ENCODE measurements around the gene MUC5AC. TPM values are rescaled to one million over a fixed set of nuclear protein-coding genes. Genes with fewer than 3 reads are reported as not detected.

Gene MUC5AC
- total and polyA plus RNA-seq, 4 donors, result not detected

DNA sequence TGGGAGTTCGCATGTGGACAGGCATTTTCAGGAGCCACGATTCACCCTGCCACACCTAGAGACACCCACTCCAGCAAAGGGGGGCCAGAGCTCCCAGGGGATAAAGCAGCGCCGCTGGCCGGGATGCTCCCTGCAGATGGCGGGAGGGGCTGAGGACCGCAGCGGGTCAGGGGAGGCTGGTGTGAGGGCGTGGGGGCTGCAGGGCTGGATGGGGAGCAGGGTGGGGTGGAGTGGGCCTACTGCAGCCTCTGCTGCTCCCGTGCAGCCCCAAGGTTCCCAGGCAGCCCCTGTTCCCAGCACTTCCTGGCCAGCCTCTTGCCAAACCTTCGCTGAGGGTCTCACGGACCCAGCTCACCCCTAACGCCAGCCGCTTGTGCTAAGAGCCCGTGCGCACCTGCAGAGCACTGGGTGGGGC lies 78.2 kb downstream of the MUC5AC start:
- no peaks in the 10 kb centered on the region for H3K36me3 ChIP-seq (ENCODE audit: control insufficient read depth in 4 of 4, insufficient read depth in 3 of 4, low read depth in 1 of 4, low read length in 3 of 4)
- no peaks in the 10 kb centered on the region for H3K4me1 ChIP-seq (ENCODE audit: control insufficient read depth in 4 of 4, insufficient read depth in 4 of 4, low read length in 3 of 4)
- H3K27ac ChIP-seq (ENCODE audit: low read depth in 1 of 2, low read length in 2 of 2), result no peak overlapping the region
- no peak overlapping the region for H3K9ac ChIP-seq (ENCODE audit: low read depth in 1 of 2, low read length in 2 of 2)
- WGBS, result 83% methylated on average over 16 of the region's 16 CpGs
- no peaks in the 10 kb centered on the region for H3K9me3 ChIP-seq (ENCODE audit: control insufficient read depth in 4 of 4, low read length in 3 of 4)
- no peak overlapping the region for H3K4me3 ChIP-seq (ENCODE audit: low read depth in 1 of 3, low read length in 3 of 3)
- no peak for DNase-seq (ENCODE audit: low spot score)
- no peaks in the 10 kb centered on the region for H3K27me3 ChIP-seq (ENCODE audit: control insufficient read depth in 4 of 4, insufficient read depth in 4 of 4, low read length in 3 of 4)
- TF ChIP-seq RXRA (IDR thresholded peaks at IDR 0.05), result no peak
- TF ChIP-seq, protein P1, sequence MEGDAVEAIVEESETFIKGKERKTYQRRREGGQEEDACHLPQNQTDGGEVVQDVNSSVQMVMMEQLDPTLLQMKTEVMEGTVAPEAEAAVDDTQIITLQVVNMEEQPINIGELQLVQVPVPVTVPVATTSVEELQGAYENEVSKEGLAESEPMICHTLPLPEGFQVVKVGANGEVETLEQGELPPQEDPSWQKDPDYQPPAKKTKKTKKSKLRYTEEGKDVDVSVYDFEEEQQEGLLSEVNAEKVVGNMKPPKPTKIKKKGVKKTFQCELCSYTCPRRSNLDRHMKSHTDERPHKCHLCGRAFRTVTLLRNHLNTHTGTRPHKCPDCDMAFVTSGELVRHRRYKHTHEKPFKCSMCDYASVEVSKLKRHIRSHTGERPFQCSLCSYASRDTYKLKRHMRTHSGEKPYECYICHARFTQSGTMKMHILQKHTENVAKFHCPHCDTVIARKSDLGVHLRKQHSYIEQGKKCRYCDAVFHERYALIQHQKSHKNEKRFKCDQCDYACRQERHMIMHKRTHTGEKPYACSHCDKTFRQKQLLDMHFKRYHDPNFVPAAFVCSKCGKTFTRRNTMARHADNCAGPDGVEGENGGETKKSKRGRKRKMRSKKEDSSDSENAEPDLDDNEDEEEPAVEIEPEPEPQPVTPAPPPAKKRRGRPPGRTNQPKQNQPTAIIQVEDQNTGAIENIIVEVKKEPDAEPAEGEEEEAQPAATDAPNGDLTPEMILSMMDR (IDR thresholded peaks at IDR 0.05; ENCODE audit: low read depth, low read length, missing input control), result no peak
- TF ChIP-seq, protein P2, sequence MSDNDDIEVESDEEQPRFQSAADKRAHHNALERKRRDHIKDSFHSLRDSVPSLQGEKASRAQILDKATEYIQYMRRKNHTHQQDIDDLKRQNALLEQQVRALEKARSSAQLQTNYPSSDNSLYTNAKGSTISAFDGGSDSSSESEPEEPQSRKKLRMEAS (IDR thresholded peaks at IDR 0.05), result no peak
- no peak for TF ChIP-seq NR2F2 (IDR thresholded peaks at IDR 0.05)

DNA sequence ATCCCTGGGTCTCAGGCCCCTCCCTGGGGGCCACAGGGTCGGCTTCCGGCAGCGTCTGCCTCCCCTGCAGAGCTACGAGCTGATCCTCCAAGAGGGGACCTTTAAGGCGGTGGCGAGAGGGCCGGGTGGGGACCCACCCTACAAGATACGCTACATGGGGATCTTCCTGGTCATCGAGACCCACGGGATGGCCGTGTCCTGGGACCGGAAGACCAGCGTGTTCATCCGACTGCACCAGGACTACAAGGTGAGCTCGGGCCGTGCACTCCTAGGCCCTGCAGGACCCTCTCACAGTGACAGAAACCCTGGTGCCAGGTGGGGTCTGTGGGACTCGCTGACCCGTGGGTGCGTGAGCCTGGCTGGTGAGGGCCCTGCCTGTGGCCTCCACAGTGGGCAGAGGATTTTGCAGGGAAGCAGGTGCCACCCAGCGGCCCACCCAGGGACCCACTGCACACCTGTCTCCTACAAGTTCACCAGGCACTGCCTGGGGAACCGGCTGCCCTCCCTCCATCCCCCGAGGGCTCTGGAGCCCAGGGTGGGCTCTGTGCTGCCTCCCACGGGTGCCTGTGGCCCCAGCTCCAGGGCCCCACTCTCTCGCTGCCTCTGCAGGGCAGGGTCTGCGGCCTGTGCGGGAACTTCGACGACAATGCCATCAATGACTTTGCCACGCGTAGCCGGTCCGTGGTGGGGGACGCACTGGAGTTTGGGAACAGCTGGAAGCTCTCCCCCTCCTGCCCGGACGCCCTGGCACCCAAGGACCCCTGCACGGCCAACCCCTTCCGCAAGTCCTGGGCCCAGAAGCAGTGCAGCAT lies 78.8 kb downstream of the MUC5AC start:
- Histone ChIP-seq H3K9ac (ENCODE audit: low read depth in 1 of 2, low read length in 2 of 2) (no peak overlapping the region), H3K4me3 (ENCODE audit: low read depth in 1 of 3, low read length in 3 of 3) (no peak overlapping the region), H3K9me3 (ENCODE audit: control insufficient read depth in 4 of 4, low read length in 3 of 4) (no peaks in the 10 kb centered on the region), H3K4me1 (ENCODE audit: control insufficient read depth in 4 of 4, insufficient read depth in 4 of 4, low read length in 3 of 4) (no peaks in the 10 kb centered on the region), H3K36me3 (ENCODE audit: control insufficient read depth in 4 of 4, insufficient read depth in 3 of 4, low read depth in 1 of 4, low read length in 3 of 4) (no peaks in the 10 kb centered on the region), H3K27me3 (ENCODE audit: control insufficient read depth in 4 of 4, insufficient read depth in 4 of 4, low read length in 3 of 4) (no peaks in the 10 kb centered on the region), H3K27ac (ENCODE audit: low read depth in 1 of 2, low read length in 2 of 2) (no peak overlapping the region)
- TF ChIP-seq, protein P1 (IDR thresholded peaks at IDR 0.05; ENCODE audit: low read depth, low read length, missing input control), result no peak
- TF ChIP-seq EGR1 (IDR thresholded peaks at IDR 0.05; ENCODE audit: low read depth in 2 of 2), result no peak
- TF ChIP-seq HNF4G (IDR thresholded peaks at IDR 0.05), result no peak
- TF ChIP-seq, protein P3, sequence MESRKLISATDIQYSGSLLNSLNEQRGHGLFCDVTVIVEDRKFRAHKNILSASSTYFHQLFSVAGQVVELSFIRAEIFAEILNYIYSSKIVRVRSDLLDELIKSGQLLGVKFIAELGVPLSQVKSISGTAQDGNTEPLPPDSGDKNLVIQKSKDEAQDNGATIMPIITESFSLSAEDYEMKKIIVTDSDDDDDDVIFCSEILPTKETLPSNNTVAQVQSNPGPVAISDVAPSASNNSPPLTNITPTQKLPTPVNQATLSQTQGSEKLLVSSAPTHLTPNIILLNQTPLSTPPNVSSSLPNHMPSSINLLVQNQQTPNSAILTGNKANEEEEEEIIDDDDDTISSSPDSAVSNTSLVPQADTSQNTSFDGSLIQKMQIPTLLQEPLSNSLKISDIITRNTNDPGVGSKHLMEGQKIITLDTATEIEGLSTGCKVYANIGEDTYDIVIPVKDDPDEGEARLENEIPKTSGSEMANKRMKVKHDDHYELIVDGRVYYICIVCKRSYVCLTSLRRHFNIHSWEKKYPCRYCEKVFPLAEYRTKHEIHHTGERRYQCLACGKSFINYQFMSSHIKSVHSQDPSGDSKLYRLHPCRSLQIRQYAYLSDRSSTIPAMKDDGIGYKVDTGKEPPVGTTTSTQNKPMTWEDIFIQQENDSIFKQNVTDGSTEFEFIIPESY (IDR thresholded peaks at IDR 0.05), result no peak
- TF ChIP-seq, protein P4, sequence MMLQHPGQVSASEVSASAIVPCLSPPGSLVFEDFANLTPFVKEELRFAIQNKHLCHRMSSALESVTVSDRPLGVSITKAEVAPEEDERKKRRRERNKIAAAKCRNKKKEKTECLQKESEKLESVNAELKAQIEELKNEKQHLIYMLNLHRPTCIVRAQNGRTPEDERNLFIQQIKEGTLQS (IDR thresholded peaks at IDR 0.05), result no peak
- TF ChIP-seq, protein P2 (IDR thresholded peaks at IDR 0.05), result no peak
- TF ChIP-seq, protein P5, sequence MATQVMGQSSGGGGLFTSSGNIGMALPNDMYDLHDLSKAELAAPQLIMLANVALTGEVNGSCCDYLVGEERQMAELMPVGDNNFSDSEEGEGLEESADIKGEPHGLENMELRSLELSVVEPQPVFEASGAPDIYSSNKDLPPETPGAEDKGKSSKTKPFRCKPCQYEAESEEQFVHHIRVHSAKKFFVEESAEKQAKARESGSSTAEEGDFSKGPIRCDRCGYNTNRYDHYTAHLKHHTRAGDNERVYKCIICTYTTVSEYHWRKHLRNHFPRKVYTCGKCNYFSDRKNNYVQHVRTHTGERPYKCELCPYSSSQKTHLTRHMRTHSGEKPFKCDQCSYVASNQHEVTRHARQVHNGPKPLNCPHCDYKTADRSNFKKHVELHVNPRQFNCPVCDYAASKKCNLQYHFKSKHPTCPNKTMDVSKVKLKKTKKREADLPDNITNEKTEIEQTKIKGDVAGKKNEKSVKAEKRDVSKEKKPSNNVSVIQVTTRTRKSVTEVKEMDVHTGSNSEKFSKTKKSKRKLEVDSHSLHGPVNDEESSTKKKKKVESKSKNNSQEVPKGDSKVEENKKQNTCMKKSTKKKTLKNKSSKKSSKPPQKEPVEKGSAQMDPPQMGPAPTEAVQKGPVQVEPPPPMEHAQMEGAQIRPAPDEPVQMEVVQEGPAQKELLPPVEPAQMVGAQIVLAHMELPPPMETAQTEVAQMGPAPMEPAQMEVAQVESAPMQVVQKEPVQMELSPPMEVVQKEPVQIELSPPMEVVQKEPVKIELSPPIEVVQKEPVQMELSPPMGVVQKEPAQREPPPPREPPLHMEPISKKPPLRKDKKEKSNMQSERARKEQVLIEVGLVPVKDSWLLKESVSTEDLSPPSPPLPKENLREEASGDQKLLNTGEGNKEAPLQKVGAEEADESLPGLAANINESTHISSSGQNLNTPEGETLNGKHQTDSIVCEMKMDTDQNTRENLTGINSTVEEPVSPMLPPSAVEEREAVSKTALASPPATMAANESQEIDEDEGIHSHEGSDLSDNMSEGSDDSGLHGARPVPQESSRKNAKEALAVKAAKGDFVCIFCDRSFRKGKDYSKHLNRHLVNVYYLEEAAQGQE (IDR thresholded peaks at IDR 0.05), result no peak
- TF ChIP-seq NR2F2 (IDR thresholded peaks at IDR 0.05), result no peak
- no peak for TF ChIP-seq TAF1 (conservative IDR thresholded peaks at IDR 0.05)
- TF ChIP-seq JUND (IDR thresholded peaks at IDR 0.05), result no peak
- no peak for TF ChIP-seq RAD21 (IDR thresholded peaks at IDR 0.05)
- DNase-seq (ENCODE audit: low spot score), result no peak
- 91% methylated on average over 37 of the region's 37 CpGs for WGBS
